Measurements from ENCODE around the gene DTD2.

The DTD2 gene

GRCh38 chr14:31408421-31408820 is 48.9 kb downstream of the DTD2 start:
- Mint-ChIP-seq H3K36me3 (ENCODE audit: low read depth) (peaks cover 4% of the 10 kb centered on the region), H3K4me3 (no peak overlapping the region), H3K4me1 (no peaks in the 10 kb centered on the region), H3K27me3 (ENCODE audit: low read depth, poor library complexity) (peaks cover 3% of the 10 kb centered on the region), H3K9me3 (no peaks in the 10 kb centered on the region), H3K27ac (no peak overlapping the region)
- TF ChIP-seq, protein P1, sequence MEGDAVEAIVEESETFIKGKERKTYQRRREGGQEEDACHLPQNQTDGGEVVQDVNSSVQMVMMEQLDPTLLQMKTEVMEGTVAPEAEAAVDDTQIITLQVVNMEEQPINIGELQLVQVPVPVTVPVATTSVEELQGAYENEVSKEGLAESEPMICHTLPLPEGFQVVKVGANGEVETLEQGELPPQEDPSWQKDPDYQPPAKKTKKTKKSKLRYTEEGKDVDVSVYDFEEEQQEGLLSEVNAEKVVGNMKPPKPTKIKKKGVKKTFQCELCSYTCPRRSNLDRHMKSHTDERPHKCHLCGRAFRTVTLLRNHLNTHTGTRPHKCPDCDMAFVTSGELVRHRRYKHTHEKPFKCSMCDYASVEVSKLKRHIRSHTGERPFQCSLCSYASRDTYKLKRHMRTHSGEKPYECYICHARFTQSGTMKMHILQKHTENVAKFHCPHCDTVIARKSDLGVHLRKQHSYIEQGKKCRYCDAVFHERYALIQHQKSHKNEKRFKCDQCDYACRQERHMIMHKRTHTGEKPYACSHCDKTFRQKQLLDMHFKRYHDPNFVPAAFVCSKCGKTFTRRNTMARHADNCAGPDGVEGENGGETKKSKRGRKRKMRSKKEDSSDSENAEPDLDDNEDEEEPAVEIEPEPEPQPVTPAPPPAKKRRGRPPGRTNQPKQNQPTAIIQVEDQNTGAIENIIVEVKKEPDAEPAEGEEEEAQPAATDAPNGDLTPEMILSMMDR (IDR thresholded peaks at IDR 0.05) = no peak
- no peak for DNase-seq

DNA sequence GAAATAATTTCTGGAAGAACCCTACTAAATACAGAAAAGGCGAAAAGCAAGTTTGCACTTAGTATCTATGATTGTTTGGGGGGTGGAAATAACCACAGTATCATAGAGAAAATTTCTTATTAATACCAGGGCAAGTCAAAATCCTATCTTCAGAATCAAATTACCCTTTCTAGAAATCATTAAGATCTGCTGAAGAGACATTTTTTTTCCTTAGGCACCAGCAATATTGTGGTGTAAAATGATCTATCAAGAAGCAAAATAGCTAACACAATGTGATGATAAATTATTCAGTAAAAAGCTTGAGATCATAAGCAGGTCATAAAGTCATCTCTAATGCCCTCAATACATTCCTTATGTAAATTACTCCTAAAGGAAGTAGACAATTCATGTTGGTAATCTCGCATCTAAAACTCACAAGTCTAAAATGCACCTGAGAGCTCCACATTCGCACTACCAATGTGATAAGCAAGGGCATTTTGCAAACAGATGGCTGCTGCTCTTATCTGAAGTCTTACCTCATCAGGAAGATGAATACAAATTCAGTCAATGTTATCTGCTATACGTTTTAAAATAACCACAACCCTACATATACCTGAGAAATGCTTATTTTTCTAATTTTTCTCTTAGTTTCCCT is 51.6 kb downstream of the DTD2 start:
- H3K4me3 Mint-ChIP-seq = no peak overlapping the region
- TF ChIP-seq, protein P1 (IDR thresholded peaks at IDR 0.05) = no peak
- H3K36me3 Mint-ChIP-seq (ENCODE audit: low read depth) = peaks cover 10% of the 10 kb centered on the region

GRCh38 chr14:31405106-31405505 is 52.2 kb downstream of the DTD2 start:
- Mint-ChIP-seq H3K4me3 (no peak overlapping the region), H3K4me1 (peaks cover 5% of the 10 kb centered on the region), H3K9me3 (no peaks in the 10 kb centered on the region), H3K36me3 (ENCODE audit: low read depth) (peaks cover 12% of the 10 kb centered on the region), H3K27me3 (ENCODE audit: low read depth, poor library complexity) (peaks cover 3% of the 10 kb centered on the region), H3K27ac (no peak overlapping the region)
- TF ChIP-seq, protein P1 (IDR thresholded peaks at IDR 0.05) = no peak
- DNase-seq = no peak

More for the DNA sequence above, 51.6 kb downstream of the DTD2 start:
- DNase-seq = no peak
- Mint-ChIP-seq H3K9me3 (no peaks in the 10 kb centered on the region), H3K27ac (no peak overlapping the region), H3K4me1 (peaks cover 5% of the 10 kb centered on the region), H3K27me3 (ENCODE audit: low read depth, poor library complexity) (peaks cover 3% of the 10 kb centered on the region)

- Mint-ChIP-seq H3K27ac (no peak overlapping the region), H3K27me3 (ENCODE audit: low read depth, poor library complexity) (peaks cover 3% of the 10 kb centered on the region), H3K36me3 (ENCODE audit: low read depth) (peaks cover 10% of the 10 kb centered on the region), H3K4me1 (peaks cover 5% of the 10 kb centered on the region), H3K9me3 (no peaks in the 10 kb centered on the region), H3K4me3 (no peak overlapping the region)
- TF ChIP-seq, protein P1 (IDR thresholded peaks at IDR 0.05) = no peak
- no peak for DNase-seq
These were observed 53.6 kb downstream of the DTD2 start for GRCh38 chr14:31403707-31404106.

GRCh38 chr14:31402764-31403439 is 54.4 kb downstream of the DTD2 start:
- H3K4me3 Mint-ChIP-seq = no peak overlapping the region
- H3K27ac Mint-ChIP-seq = no peak overlapping the region
- TF ChIP-seq, protein P1 (IDR thresholded peaks at IDR 0.05) = no peak
- peaks cover 17% of the 10 kb centered on the region for H3K36me3 Mint-ChIP-seq (ENCODE audit: low read depth)
- H3K9me3 Mint-ChIP-seq = no peaks in the 10 kb centered on the region
- no peak for DNase-seq
- H3K27me3 Mint-ChIP-seq (ENCODE audit: low read depth, poor library complexity) = peaks cover 3% of the 10 kb centered on the region
- peaks cover 5% of the 10 kb centered on the region for H3K4me1 Mint-ChIP-seq

All from nephron progenitor cell (in vitro differentiated cells).